HG03095 (cell line): ENCODE data around the gene NKD2.
"Not testable (repeated sequence)": the region's sequence is repeated elsewhere in the genome, so short reads cannot be mapped to it uniquely, and the experiment has no call there.

Experiments used
- ATAC-seq: cut with Tn5 transposase; IDR thresholded peaks from one replicate; pipeline ENCODE4 v1.9.1; 2021; ENCODE audit warnings: moderate library complexity; ENCODE audit not compliant: unreplicated experiment

NKD2 gene, protein sequence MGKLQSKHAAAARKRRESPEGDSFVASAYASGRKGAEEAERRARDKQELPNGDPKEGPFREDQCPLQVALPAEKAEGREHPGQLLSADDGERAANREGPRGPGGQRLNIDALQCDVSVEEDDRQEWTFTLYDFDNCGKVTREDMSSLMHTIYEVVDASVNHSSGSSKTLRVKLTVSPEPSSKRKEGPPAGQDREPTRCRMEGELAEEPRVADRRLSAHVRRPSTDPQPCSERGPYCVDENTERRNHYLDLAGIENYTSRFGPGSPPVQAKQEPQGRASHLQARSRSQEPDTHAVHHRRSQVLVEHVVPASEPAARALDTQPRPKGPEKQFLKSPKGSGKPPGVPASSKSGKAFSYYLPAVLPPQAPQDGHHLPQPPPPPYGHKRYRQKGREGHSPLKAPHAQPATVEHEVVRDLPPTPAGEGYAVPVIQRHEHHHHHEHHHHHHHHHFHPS

DNA sequence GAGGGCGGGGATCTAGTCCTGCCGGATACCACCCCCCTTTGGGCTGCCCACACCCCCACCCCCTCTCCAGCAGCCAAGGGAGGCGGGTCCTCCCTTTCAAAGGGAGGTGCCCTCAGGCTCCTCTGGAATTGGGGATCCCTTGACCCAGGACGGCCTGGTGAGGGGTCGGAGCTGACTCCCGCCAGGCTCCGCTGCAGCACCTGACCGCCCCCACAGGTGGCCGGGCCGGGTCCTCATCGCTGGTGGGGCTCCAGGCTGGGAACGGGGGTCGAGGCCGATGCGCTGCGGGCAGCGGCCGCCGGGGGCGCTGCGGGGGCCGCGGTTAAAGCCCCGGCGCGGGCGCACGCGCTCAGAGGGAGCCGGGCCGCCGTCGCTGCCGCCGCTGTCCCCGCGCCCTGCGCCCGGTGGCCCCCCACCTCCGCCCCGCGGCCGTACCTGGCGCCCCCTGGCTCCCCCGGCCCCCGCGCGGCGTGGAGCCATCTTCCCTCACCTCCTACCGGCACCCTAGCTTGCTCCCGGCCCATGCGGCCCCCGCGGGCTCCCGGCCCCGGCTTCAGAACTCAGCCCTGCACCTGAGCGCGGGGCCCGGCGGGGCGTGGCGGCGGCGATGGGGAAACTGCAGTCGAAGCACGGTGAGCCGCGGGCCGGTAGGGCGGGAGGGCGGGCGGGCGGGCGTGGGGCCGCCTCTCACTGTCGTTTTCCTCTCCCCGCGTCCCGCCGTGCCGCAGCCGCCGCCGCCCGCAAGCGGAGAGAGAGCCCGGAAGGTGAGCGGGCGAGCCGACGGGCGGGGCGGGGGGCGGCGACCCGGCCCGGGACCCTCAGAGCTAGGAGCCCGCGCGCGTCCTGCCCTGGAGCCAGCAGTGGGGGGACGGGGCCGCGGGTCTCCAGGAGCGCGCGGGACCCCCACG is at the start of gene NKD2:
TSS of gene NKD2 (plus strand) at position 352 of the 908 bp plus-strand sequence. CDS start at position 608, 256 bp downstream.
- ATAC-seq = peak; percentile 41

GRCh38 chr5:959581-960531 is 48.7 kb upstream of the NKD2 start:
- ATAC-seq = no peak

DNA sequence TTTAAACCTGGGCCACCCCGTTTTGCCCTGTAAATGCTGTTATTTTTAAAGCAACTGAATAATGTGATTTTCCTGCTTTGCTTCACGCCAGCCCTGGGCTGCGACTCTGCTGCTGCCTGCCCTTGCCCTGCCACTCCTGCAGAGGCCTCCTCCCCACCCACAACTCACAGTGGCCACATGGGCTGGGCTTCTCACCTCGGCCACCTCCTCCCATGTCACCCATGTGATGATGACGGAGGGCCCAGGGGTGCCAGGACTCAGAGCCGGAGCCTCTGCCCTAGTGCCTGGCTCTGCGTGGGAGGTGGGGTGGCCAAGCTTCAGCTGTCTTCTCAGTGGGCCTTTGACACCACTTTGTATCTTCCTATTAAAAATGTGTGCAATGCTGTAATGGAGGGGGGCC is 48.1 kb upstream of the NKD2 start:
- no peak for ATAC-seq

DNA sequence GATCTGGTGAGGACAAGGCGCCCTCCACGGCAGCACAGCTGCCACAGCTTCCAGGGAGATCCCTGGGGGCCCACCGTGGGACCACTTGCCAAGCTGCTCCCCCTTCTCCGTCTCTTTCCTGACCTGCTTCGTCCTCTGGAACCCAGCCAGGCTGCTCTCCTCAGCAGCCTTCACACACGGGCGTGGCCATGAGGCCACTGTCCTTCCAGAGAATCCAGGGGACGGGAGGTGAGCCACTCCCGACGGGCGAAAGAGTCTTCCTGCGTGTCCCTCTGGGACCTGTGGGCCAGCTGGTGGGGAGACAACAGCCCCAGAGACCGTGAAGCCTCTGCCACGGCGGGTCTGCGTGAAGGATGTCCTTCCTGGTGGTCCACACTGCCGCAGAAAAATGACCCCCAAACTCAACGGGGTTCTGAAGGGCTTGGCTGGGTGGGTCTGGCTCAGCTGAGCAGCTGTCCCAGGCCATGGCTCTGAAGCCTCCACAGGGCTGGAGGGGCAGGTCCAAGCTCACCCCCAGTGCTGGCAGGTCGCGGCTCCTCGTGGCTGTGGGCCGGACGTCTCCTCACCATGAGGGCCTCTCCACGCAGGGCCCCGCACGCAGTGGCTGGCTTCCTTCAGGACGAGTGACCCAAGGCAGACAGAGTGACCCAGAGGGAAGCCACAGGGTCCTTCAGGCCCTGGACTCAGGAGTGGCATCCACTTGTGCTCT is 47.4 kb upstream of the NKD2 start:
- ATAC-seq = no peak

- no peak for ATAC-seq
Measured at GRCh38 chr5:961711-962240, 46.8 kb upstream of the NKD2 start.

- ATAC-seq = no peak
Measured at GRCh38 chr5:962386-962785, 46.2 kb upstream of the NKD2 start.

DNA sequence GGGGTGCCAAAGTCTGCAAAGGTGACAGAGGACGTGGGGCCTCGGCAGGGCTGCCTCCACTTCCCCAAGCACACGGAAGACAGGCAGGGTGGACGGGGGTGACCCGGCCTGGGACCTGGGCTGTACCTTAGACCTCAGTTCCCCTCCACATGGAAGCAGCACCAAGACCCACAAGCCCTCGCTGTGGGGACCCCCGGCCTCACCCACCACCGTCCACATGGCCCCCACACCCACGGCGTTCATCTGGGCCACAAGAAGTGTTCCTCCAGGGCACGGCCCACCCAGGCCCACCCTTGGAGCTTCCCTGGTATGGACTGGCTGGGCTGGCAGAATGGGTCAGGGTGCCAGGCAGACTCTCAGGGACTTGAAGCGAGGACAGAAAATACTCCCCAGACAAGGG is 45.8 kb upstream of the NKD2 start:
- no peak for ATAC-seq

DNA sequence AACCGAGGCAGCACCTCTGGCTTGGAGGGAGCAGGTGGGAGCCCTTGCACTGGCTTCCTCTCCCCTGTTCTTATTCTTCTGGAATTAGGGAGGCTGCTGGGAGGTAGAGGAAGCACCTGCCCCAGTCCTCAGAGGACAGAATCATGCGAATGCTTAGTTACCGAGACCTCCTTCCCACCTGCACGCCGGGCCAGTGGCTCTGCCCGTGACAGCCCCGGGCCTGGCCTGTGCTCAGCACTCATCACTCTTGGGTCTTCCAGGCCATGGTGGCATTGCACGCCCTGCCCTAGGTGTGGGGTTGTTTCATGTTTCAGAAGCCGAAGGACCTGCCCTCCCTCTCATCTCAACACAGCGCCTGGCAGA is 45.3 kb upstream of the NKD2 start:
- ATAC-seq = no peak

GRCh38 chr5:963673-964531 is 44.7 kb upstream of the NKD2 start:
- ATAC-seq = peak; percentile 79

DNA sequence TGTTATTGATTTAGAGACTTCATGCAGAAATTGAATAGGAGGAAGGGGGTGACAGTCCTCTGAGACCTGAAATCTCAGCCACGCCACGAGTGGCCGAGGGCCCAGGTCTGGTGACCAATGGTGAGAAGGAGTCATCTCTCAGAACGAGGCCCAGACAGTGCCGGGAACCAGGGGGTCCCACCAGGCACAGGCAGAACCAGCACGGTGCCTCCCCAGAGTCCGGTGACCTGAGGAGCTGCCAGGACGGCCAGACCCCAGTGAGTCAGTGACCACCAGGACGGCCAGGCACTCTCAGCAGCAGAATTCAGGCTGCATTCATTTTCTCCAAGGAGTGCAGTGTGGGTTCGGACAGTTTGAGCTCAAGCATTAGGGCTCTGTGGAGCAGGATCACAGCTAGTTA is 43.8 kb upstream of the NKD2 start:
- no peak for ATAC-seq

DNA sequence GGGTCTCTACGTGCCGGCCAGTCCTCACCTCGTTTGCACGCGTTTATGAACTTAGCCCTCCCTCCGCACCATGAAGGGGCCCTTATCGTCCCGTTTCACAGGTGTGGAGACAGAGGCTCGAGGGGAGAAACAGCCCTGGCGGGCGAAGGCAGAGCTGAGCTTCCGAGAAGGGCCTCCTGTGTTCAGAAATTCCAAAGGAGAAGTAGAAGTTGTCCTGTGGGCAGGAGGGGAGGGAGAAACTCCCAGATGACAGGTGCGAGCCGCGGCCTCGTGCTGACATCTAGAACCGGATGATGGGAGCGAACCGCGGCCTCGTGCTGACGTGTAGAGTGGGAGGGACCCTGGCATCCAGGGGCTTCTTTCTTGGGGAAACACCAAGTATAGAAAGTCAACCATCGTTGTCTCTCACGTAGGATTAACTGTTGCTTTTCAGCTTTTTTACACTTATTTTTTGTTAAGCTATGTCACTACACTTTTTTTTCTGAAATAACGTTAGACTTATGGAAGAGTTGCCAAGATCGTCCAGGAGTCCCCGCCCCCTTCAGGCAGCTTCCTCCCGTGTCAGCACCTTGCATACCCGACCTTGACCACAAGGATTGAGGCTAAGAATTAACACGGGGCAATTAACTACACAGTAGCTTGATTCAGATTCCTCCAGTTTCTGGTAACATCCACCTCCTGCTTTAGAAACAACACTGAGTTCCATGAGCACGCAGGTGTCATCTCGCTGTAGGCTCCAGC is 42.8 kb upstream of the NKD2 start:
- ATAC-seq = no peak

- no peak for ATAC-seq
Measured at GRCh38 chr5:966345-966710, 42.3 kb upstream of the NKD2 start.

DNA sequence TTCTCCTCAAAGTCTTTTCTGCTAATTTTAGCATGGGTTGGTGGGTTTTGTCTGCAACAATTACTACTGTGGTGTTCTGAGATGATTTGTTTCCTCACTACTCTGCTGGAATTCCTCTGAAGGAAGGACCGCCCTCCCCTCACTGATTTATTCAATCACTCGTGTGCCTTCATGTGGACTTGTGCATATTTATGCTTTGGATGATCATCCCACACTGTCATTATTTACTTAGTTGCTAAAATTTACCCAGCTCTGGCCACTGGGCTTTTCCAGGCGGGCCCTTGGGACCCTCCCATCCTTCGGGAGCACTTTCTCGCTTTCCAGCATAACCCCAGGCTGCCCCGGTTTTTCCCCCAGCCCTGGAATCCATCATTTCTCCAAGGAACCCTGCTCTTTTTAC is 41.7 kb upstream of the NKD2 start:
- ATAC-seq = no peak

DNA sequence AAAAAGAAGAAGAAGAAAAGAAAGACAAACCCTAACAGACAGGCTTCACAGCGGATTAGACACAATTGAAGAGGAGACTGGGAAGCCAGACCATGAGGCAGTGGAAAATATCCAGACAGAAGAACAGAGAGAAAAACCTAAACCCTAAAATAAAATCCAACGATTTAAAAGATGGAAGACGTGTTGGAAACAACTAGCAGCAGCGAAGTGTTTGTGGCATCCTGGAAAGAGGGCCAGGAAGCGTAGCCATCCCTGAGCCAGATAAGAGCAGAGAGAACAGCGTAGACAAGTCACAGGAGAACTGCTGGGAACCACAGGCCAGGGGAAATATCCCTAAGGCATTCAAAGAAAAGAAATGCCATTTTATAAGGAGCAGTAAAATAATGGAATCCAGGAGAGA is 39.7 kb upstream of the NKD2 start:
- ATAC-seq = no peak

GRCh38 chr5:969408-969839 is 39.2 kb upstream of the NKD2 start:
- no peak for ATAC-seq

GRCh38 chr5:972575-972974 is 36.0 kb upstream of the NKD2 start:
- not testable (repeated sequence) for ATAC-seq

DNA sequence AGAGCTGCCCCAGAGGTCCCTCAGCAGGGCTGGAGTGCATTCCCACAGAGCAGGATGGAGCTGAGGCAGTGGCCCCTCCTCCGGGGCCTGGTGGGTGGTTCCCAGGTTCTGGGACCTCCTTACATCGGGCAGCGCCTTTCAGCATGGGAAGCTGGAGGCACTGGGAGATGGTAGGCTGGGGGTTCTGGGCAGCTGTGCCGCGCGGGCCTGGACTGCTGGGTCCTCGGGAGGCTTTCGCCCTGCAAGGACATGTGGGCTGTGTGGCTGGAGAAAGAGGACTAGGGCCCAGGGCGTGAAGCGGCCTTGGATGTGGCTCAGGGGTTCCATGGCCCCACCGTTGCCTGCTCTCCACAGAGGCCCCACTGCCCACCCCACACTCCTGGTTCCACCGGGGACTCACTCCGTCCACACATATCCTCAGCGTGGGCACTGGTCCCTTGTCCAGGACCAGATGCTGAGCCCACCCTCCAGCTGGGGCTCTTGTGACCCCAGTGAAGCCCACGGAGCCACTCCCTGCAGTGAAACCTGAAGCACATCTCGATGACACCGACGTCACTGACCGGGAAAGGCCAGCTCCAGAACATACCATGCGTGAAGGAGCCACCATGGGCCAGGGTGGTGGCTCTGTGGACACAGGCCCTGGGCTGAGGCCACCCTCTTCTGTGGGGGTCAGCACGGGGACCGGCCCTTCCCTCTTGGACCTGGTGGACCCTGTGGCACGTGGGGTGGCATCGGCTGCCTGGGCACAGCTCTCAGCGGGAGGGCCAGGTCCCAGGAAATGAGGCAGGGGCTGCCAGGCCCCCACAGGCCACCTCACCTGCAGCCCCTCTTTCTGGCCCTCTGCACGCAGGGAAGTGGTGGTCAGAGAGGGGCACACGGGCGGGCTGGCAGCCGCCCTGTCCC is 31.5 kb upstream of the NKD2 start:
- no peak for ATAC-seq
